NB4 (cell line): ENCODE data around the gene REEP6.
A peak's percentile ranks its signal among the peaks of the same experiment; 100 is the strongest.

Experiments used
- CTCF ChIP-seq: IDR thresholded peaks from one replicate; pipeline ENCODE4 v1.5.1; 2012; ENCODE audit warnings: low read depth, low read length
- POLR2A ChIP-seq: IDR thresholded peaks from 2 replicates; pipeline ENCODE4 v1.6.1; 2011; ENCODE audit warnings: mild to moderate bottlenecking; ENCODE audit not compliant: insufficient read length; ENCODE audit errors: extremely low read depth

- TF ChIP-seq POLR2A: no peak
- TF ChIP-seq CTCF: peak; percentile 6
Measured at GRCh38 chr19:1471515-1472160, 19.3 kb upstream of the REEP6 start.
